ENCODE measurements around the gene KRT6A.

GRCh38 chr12:52444647-52445595 is 48.1 kb downstream of the KRT6A start:
- no peak for TF ChIP-seq CTCF (IDR thresholded peaks at IDR 0.05)
- no peak for TF ChIP-seq EP300 (IDR thresholded peaks at IDR 0.05)
- TF ChIP-seq POLR2A (IDR thresholded peaks at IDR 0.05), result no peak
